HG03558 (cell line): Measurements from ENCODE around the gene GLI3.

Experiments used
- ATAC-seq: cut with Tn5 transposase; IDR thresholded peaks from one replicate; pipeline ENCODE4 v1.9.1; 2021; ENCODE audit warnings: moderate number of reproducible peaks; ENCODE audit not compliant: unreplicated experiment; ENCODE audit errors: extremely low read depth

Gene GLI3

DNA sequence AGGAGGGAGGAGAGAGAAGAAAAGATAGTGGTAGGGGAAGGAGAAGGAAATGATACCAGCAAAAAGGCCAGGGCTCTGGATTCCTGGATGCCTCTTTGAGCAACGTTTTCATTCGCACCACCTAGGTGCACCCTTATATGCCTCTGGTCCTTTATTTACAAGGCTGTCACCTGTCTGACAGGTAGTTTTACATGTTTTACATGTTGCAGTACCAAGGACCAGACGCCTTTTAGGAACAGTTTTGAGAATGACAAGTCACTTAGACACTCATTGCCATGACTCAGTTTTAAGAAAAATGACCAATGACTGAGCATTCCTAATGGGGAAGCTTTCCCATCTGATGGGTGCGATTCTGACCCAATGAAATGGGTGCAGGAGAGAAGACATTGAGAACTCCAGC is 119.8 kb downstream of the GLI3 start:
- no peak for ATAC-seq

DNA sequence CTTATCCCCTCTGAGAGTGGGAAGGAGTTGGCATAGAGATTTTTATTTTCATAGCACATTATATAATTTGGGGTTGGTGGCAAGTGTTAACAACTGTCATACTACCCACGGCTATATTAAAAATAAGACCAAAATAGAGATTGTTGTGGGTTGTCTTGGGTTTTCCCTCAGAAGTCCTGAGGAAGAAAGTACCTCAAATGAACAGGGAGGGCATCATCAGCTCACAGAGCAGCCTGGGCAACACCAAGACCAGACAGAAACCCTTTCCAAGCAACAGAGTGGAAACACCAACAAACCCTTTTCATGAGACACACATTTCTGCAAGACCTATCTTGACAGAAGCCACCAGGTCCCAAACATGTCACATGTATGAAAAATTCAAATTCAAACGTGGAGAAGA is 121.2 kb downstream of the GLI3 start:
- no peak for ATAC-seq

DNA sequence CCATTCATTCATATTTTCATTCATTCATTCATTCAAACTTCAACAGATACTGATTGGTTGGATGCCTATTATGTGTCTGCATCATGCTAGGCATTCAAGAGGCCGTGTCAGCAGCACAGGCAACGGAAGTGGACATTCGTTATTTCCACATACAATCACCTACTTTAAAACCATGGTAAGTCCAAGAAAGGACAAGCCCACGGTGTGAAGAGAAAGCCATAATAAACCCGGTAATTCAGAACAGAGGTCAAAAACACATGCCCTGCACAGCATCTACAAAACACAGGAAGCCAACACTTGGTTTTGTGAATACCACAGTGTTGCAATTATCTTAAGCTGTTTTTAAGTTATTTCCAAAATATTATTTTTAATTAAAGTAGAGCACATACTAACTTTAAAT is 126.7 kb downstream of the GLI3 start:
- ATAC-seq = no peak

DNA sequence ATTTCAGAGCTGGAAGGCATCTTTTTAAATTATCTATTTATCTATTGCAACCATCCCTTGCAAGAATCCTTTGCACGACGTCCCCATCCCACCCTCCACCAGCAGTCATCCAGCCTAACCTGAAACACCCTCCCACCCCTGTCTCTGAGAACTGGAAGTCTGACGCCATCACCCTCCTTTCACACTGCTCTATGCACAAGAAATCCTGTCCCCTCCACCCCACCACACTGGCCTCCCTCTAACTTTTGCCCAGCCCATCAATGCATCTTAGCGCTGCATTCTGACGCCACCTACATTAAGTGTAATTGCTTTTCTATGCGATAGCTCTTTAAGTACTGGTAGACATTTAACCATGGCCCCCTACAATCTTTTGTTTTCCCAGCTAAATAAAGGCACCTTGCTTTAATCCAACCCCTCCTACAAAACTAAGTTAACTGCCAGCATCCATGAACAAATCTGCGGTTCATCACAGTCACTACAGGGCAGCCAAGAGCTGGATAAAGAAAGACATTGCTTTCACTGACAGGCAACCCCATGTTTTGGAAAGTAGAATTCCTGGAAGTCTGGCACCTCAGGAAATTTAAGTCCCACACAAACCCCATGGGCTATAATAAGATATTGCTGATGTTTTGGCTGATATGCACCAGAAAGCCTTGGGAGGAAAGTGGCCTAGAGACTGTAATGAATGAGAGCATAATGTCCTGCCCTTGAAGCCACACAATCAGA is 128.0 kb downstream of the GLI3 start:
- ATAC-seq = no peak

DNA sequence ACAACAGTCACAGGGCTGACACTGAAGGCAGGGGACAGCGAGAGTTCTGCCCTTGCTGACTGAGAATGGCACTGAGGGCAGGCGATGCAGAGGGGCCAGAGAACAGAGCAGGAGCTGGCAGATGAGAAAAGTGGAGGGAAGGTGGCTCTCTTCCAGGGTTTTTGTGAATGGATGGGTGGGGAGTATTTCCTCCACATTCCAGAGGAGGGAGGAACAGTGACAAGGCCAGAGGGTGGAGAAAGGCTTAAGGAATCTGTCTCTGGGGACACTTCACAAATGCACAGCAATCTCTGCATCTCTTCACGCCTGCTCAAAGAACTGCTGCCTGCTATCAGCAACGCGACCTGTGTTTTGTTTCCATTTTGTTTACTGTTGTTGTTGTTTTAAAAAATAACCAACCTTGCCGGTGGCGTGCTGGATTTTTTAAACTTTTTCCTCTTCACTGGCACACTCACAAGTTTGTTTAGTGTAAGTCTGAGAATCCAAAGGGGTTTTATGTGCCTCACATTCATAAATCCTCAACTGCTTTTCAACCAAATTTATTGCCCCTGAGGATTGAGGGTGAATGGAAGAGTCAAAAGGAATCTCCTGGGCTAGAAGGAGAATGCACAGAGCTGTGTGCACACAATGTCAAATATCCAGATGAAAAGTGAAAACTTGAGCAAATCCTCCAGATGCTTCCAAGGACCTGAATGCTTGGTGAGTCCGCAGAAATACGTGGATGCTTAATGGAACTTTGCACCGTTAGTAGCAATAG is 129.3 kb downstream of the GLI3 start:
- ATAC-seq = no peak

DNA sequence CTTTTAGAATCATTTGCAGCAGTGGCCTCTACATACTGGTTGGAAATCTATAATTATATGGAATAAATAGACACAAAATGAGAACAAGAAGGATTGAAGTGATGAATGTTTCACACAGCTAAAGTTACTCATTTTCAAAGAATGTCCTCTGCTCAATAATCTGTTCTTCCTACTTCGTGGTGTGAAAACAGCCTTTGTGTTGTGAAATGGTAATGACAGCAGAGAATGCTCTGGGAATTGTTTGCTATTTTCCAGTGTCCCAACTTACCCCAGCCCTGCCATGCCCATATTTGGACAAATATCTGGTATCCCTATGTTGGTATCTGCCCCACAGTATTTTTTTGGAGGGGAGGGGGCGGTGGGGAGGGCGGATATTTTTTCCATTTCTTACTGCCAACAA is 130.4 kb downstream of the GLI3 start:
- no peak for ATAC-seq

DNA sequence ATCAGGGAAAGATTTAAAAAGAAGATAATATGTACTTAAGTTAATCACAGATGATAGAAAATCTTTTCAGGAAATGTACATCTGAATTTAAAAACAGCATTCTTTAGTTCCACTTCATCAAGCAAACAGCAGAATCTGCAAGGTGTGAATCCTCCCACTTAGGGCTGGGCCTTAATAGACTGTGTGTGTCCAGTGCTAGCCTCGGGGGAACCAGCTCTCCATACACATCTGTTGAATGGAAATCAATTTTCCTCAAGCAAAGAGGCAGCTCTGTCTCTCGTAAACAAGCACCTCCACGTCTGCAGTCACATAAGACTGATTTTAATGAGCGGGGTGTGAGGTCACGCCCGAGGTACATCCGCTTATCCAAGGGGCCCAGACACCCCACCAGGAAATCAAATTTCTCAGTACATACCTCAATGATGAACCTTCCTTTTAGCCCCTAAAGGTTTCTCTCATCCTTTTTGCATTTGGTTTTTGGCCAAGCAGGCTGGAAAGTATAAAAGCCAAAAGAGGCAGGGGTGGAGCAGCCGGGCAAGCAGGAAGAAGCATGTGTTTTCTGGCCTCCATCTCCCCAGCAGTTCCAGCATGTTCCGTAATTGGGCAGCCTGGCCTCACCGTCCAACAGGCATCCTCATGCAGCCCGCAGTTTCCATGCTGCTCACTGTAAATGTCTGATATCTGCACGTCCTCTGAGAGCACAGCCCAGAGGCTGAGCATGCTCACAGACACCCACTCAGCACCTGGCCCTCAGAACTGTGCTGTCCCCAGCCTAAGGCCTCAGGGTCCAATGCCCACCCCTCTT is 131.3 kb downstream of the GLI3 start:
- no peak for ATAC-seq

DNA sequence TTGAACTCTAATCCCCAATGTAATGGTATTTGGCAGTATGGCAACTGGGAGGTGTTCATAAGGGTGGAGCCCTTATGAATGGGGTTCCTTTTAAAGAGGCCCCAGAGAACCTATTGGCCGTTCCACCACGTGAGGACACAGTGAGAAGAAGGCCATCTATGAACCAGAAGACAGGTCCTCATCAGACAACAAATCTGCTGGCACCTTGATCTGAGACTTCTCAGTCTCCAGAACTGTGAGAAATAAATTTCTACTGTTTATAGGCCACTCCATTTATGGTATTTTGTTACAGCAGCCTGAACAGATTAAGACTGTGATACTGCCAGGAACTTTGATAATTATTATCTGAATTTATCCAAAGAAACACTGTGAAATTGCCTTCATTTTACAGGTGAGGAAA is 132.3 kb downstream of the GLI3 start:
- no peak for ATAC-seq

DNA sequence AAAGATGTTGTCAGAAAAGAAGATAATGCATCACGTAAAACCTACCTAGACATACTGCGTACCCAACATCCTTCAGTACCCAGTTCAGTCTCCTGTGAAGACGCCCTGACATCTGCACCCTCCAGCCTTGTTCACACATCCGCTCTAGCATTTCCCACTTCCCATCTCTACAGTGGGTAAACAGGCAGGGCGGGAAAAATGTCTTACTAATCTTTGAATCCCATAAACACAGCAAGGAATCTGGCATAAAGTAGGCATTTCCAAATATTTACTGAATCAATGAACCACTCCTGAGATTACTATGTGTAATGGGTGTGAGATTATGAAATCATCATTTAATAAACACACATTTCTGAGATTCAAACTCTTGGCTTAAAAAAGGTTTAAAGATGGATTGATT is 132.8 kb downstream of the GLI3 start:
- no peak for ATAC-seq

DNA sequence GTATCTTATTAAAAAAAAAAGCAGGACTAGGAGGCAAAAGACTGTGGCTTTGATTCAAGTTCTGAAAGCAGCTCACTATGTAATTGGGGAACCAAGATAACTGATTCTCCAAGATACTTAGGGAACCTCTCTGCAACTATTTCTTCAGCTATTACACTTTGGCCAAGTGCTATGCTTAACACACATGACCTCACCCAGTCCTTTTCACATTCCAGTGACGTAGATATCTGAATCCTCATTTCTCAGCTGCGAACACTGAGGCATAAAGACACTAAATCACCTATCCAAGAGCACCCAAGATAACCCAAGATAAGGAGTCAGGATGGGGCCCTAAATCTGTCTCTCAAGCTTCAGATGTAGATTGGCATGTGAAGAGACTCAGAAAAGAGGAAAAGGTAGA is 133.6 kb downstream of the GLI3 start:
- no peak for ATAC-seq

DNA sequence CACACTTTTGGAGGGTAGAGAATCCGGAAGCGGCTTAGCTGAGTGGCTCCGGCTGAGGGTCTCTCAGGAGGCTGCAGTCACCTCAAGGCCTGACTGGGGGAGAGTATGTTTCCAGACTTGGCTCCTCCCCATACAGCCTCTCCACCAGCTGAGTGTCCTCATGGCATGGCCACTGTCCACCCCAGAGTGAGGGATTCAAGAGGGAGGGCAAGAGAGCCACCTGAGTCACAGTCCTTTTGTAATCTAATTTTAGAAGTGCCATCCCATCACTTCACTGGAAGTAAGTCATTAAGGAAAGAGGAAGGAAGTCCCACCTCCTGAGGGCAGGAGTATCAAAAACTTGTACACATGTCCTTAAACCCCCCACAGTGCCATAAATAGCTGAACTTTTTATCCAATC is 134.0 kb downstream of the GLI3 start:
- ATAC-seq = no peak

DNA sequence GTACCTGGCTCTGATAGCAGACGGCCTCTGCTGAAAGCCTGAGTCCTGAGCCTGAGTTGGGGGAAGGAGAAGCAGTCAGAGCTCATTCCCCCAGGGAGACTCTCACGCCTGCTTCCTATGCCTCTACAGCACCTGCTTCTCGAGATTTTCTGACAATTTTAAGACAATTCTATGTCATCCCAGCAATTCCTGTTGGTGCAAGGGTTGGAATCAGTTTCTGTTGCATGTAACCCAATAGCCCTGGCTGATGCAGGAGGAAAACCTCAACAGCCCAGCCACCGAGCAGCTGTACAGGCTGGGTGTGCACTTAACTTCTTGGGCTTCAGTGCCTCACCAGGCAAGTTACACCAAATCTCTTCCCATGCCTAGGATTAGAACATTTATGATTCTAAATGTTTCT is 134.7 kb downstream of the GLI3 start:
- no peak for ATAC-seq

DNA sequence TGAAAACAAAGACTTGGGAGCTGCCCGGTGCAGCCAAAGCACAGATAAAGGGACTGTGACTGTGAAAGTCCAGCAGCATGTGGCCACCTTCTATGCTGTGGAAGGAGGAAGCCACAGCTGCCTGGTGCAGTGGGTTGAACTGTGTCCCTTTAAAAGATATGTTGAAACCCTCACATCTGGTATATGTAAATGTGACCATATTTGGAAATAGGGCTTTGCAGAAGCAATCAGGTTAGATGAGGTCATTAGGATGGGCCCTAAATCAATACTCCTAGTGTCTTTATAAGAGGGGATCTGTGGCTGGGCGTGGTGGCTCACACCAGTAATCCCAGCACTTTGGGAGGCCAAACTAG is 136.9 kb downstream of the GLI3 start:
- no peak for ATAC-seq

DNA sequence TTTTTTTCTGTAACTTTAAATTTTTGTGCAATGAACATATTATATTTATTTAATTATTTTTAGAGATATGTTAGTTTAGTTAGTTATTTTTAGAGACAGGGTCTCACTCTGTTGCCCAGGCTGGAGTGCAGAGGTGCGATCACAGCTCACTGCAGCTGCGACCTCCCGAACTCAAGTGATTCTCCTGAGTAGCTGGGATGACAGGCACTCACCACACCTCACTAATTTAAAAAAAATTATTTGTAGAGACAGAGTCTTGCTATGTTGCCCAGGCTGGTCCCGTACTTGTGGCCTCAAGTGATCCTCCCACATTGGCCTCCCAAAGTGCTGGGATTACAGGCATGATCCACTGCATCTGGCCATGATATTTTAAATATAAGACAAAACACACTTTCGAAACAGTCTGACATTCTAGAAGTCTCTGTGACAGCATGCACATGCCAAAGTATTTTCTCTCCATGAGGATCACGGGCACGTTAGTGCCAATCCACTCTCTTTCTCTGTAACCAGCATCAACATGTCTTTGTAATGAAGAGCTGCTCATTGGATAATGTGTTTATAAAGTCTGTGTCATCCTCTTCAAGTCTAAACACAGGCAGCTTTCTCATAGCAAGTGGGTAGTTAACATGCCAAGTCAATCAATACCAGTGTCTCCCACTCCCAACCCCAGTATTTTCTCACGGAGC is 137.4 kb downstream of the GLI3 start:
- no peak for ATAC-seq

DNA sequence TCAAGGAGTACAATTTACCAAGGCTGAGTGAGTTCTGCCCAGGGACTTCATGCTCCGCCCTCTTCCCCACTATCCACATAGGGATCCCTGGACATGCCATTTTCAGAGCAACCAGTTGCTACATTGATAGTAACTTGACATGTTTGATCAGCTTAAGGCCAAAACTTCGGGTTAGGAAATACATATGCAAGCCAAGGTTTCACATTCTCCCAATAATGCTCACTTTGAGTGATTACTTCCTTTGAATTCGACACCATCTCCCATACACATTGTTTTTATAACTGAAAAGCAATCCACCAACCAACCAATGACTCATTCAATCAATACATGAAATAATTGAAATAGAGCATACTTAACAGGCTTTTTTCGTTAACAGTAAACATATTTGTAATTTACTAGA is 137.9 kb downstream of the GLI3 start:
- no peak for ATAC-seq

DNA sequence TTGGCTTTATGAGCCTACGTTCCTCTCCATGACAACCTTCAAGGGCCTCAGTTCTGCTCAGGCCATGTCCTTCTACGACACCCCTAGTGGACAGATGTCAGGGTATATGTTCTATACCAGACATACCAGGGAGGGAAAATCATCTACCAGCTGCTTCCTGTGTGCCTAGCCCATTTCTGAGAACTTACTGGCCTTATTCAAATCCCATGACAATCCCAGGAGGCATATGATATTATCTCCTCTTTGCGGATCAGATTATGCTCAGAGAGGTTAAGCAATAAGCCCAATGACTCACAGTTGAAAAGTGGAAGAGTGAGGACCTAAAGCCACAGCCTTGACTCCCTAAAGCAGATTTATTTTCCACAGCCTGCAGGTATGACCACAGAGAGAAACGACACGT is 139.3 kb downstream of the GLI3 start:
- no peak for ATAC-seq

DNA sequence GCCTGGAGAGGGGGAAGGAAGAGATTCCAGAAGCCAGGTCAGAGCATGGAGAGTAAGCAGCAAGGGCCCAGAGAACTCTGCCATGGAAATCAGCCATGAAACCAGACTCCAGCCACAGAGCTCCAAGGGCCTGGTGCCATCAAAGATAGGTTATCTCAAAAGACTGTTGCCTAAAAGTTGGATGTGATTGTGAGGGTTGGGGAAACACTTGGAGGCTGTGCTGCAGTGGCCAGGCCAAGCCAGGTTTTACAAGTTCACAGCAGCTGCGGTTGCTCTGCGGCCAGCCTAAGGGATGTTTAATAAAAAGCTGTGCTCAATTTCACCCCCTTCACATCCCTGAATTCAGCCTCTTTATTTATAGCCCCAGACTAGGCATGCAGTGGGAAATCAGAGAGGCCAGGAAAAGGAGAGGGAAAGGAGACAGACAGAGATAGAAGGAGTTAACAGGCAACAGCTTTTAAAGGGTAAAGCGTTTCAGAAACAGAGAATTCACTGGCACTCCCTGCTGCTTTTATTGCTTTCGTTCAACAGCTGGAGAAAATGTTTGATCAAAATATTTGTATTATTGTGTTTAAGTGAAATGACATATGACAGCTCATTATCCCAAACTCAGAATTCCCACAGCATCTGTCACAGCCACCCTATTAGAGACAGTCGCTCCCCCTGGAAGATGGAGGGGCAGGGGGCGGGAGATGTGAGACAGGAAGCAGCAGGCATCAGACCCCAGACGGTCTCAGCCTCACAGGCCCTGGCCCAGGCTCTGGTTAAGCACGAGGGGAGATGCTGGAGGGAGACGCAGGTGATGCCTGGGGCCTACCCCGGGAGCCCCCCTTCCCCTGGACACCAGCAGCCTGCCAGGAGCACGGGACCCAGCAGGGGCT is 140.1 kb downstream of the GLI3 start:
- no peak for ATAC-seq

DNA sequence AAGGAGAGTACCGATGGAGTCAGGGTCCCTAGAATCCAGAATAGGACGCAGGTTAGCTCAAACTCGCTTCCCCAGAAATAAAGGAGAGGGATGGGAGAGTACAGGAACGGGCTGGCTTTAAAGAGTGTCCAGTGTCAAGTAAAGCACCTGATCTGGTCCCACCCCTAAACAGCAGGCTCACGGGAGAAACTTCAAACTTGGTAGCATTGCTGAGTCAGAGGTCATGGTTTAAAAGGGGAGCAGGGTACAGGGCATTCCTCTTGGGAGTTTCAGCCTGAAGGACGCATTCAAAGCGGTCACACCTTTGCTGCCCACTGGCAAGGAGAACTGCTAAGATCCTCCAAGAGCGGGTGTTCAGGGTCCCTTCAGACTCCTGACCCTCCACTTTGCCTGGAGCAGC is 140.7 kb downstream of the GLI3 start:
- ATAC-seq = no peak

DNA sequence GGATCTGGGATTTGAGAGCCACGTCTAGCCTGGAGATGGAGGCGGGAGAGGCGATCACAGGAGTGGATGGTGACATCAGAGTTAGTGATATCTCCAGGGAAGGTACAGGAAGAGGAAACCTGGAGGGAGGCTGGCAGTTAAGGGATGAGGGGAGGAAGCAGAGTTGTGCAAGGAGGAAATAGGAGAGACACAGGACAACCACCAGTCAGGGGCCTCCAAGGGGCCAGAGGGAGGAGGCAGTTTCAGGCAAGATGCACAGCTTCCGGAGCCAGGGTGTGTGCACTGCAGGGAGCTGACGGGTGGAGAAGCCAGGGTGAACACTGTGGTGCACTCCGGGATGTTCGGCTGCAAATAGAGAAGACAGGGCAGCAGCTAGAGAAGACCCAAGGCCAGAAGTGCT is 141.2 kb downstream of the GLI3 start:
- ATAC-seq = no peak

DNA sequence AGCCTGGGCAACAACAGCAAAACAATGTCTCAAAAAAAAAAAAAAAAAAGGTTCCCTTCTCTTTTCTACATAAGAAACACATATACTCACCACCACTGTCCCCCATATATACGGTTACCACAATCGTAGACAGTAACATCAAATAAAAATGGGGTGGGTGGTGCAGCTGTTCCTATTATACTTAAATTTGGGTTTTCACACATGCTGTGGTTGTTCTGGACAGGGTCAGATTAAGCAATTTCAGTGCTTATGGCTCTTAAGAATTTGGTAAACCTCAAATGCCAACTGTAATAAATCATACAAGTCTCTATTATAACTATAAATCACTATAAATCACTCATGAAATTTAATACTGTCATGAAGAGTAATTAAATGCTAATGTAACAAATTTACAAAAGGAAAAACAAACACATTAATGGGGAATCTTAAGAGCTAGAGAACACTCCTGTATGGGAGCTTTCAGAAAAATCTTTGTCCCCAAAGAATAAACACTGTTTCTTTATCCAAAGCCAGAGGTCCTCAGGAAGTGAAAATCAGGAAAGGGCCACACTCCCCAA is 143.6 kb downstream of the GLI3 start:
- ATAC-seq = no peak
